Transverse colon (tissue), 3 donors: ENCODE results near the gene ACKR1.

ENCODE experiments used
- EP300 ChIP-seq: sonication (generic); formaldehyde crosslinking; IDR thresholded peaks from one replicate; pipeline ENCODE4 v1.6.1; 2017; ENCODE audit warnings: antibody characterized with exemption, low read depth
- POLR2A ChIP-seq: fragments of 450-650 bp; IDR thresholded peaks from one replicate; pipeline ENCODE4 v1.6.1; 2016; ENCODE audit warnings: antibody characterized with exemption, mild to moderate bottlenecking, moderate library complexity
- TF ChIP-seq, protein P1 (sequence below), 5 experiments: fragments of 200-600 bp in 3 of 5; fragments of 450-650 bp in 2 of 5; sonication (generic) in 3 of 5; IDR thresholded peaks; 1 replicate in 2 of 5; 2 replicates in 3 of 5; pipeline ENCODE4 v1.5.1; 2016 to 2017; ENCODE audit warnings: antibody characterized with exemption in 5 of 5, inconsistent platforms in 3 of 5, mild to moderate bottlenecking in 2 of 5, moderate library complexity in 1 of 5

DNA sequence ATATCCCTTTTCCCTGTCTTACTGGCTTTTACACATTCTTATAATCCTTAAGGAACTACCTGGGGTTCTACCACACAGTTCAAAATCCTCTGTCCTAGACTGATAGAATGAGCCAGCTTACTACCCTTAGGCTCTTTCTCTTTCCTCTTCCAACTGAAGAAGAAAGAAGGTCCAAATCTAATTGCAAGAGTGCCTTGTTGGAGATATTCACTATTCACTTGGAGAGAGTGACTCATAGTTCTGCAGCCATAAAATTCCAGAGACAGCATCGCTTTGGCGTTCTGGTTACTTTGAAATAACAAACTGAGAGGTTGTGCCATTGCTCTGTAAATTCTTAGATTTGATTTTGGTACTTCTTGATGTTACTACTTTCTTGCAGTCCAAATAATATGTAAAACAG is 29.1 kb upstream of the ACKR1 start:
- TF ChIP-seq POLR2A (no peak), EP300 (no peak)
- TF ChIP-seq, protein P1, sequence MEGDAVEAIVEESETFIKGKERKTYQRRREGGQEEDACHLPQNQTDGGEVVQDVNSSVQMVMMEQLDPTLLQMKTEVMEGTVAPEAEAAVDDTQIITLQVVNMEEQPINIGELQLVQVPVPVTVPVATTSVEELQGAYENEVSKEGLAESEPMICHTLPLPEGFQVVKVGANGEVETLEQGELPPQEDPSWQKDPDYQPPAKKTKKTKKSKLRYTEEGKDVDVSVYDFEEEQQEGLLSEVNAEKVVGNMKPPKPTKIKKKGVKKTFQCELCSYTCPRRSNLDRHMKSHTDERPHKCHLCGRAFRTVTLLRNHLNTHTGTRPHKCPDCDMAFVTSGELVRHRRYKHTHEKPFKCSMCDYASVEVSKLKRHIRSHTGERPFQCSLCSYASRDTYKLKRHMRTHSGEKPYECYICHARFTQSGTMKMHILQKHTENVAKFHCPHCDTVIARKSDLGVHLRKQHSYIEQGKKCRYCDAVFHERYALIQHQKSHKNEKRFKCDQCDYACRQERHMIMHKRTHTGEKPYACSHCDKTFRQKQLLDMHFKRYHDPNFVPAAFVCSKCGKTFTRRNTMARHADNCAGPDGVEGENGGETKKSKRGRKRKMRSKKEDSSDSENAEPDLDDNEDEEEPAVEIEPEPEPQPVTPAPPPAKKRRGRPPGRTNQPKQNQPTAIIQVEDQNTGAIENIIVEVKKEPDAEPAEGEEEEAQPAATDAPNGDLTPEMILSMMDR (IDR thresholded peaks at IDR 0.05): no peak
